OCI-LY1 (cell line): ENCODE data around the gene TRAK1.

Experiments used
- H2AFZ ChIP-seq: fragments of 200-600 bp; sonication (generic), shearing (Covaris generic); 2 replicates; pipeline ENCODE4 v1.6.0; 2014; ENCODE audit warnings: antibody characterized with exemption, mild to moderate bottlenecking, low read length
- H3F3A ChIP-seq: fragments of 200-600 bp; sonication (generic), shearing (Covaris generic); 2 replicates; pipeline ENCODE4 v1.6.0; 2014; ENCODE audit warnings: mild to moderate bottlenecking, antibody characterized with exemption, low read length, moderate library complexity; ENCODE audit not compliant: insufficient read depth
- H3K27ac ChIP-seq: fragments of 200-600 bp; sonication (generic); 2 replicates; pipeline ENCODE4 v1.5.1; 2014; ENCODE audit warnings: low read length, mixed run types, mild to moderate bottlenecking, low read depth; ENCODE audit not compliant: poor library complexity, severe bottlenecking
- H3K27me3 ChIP-seq: fragments of 200-600 bp; sonication (generic); 2 replicates; pipeline ENCODE4 v1.6.0; 2014; ENCODE audit warnings: antibody characterized with exemption, mild to moderate bottlenecking, low read length, moderate library complexity; ENCODE audit not compliant: insufficient read depth
- H3K36me3 ChIP-seq: fragments of 200-600 bp; sonication (generic); 2 replicates; pipeline ENCODE4 v1.6.1; 2014; ENCODE audit warnings: mild to moderate bottlenecking, antibody characterized with exemption, low read length, moderate library complexity, mixed read lengths; ENCODE audit not compliant: insufficient read depth
- H3K4me1 ChIP-seq: fragments of 200-600 bp; sonication (generic); 2 replicates; pipeline ENCODE4 v1.5.1; 2014; ENCODE audit warnings: mild to moderate bottlenecking, low read length, moderate library complexity; ENCODE audit not compliant: insufficient read depth, severe bottlenecking
- H3K4me2 ChIP-seq: fragments of 200-600 bp; sonication (generic), shearing (Covaris generic); 2 replicates; pipeline ENCODE4 v1.6.1; 2014; ENCODE audit warnings: low read length
- H3K4me3 ChIP-seq: fragments of 200-600 bp; sonication (generic); 2 replicates; pipeline ENCODE4 v1.5.1; 2014; ENCODE audit warnings: low read length, low read depth, mild to moderate bottlenecking, mixed read lengths; ENCODE audit not compliant: poor library complexity, severe bottlenecking
- H3K79me2 ChIP-seq: fragments of 200-600 bp; shearing (Covaris generic); 2 replicates; pipeline ENCODE4 v1.6.1; 2016; ENCODE audit warnings: mixed run types, low read length, mixed read lengths; ENCODE audit not compliant: insufficient read depth
- H3K9ac ChIP-seq: fragments of 200-600 bp; sonication (generic), shearing (Covaris generic); 2 replicates; pipeline ENCODE4 v1.6.1; 2014; ENCODE audit warnings: mild to moderate bottlenecking, low read length, mixed read lengths
- H3K9me2 ChIP-seq: fragments of 200-600 bp; sonication (generic), shearing (Covaris generic); 2 replicates; pipeline ENCODE4 v1.6.1; 2014; ENCODE audit warnings: low read depth, mild to moderate bottlenecking, low read length, mixed read lengths
- H3K9me3 ChIP-seq: fragments of 200-600 bp; shearing (Covaris generic); 2 replicates; pipeline ENCODE4 v1.6.1; 2014; ENCODE audit warnings: low read length, mixed read lengths
- H4K20me1 ChIP-seq: fragments of 200-600 bp; sonication (generic), shearing (Covaris generic); 2 replicates; pipeline ENCODE4 v1.6.0; 2016; ENCODE audit warnings: mild to moderate bottlenecking, low read length; ENCODE audit not compliant: insufficient read depth
- EZH2 ChIP-seq: fragments of 200-600 bp; sonication (generic), shearing (Covaris generic); IDR thresholded peaks from 2 replicates; pipeline ENCODE4 v1.8.0; 2017; ENCODE audit warnings: borderline replicate concordance, mixed run types, mild to moderate bottlenecking, antibody characterized with exemption, low read length, moderate library complexity, mixed read lengths
- TF ChIP-seq, protein P1 (sequence below): fragments of 200-600 bp; sonication (generic), shearing (Covaris generic); IDR thresholded peaks from 2 replicates; pipeline ENCODE4 v1.5.1; 2017; ENCODE audit warnings: mild to moderate bottlenecking, antibody characterized with exemption, low read length, moderate library complexity, mixed read lengths

Gene TRAK1

DNA sequence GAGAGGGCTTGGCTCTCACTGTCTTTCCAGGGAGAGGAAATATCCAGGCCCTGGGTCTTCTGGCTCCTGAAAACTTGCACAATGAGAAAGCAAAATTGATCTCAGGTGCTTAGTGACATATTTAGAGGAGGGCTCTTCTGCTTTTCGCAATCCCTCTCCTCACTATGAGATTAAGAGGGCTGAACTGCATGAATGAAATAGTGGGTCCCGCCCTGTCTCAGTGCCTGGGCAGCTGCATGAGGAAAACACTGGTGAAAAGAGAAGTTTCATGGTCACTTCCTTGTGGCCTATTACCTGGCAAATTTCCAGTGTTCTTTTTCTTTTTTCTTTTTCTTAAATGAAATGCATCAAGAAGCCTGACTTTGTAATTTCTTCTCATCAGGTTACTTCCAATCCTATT lies 73.5 kb downstream of the TRAK1 start:
- Histone ChIP-seq H3K4me2 (peak overlapping the region; percentile 6; the same call in 1 of the 2 replicates), H3K9me3 (no peaks in the 10 kb centered on the region), H4K20me1 (no peaks in the 10 kb centered on the region), H3K9me2 (no peaks in the 10 kb centered on the region), H2AFZ (no peak overlapping the region), H3K4me3 (no peak overlapping the region), H3K27me3 (no peaks in the 10 kb centered on the region), H3K79me2 (peaks cover 22% of the 10 kb centered on the region), H3F3A (no peaks in the 10 kb centered on the region), H3K4me1 (peaks cover 73% of the 10 kb centered on the region), H3K9ac (peak overlapping the region; percentile 17; the same call in 1 of the 2 replicates), H3K36me3 (no peaks in the 10 kb centered on the region), H3K27ac (peak overlapping the region; percentile 72)
- TF ChIP-seq, protein P1, sequence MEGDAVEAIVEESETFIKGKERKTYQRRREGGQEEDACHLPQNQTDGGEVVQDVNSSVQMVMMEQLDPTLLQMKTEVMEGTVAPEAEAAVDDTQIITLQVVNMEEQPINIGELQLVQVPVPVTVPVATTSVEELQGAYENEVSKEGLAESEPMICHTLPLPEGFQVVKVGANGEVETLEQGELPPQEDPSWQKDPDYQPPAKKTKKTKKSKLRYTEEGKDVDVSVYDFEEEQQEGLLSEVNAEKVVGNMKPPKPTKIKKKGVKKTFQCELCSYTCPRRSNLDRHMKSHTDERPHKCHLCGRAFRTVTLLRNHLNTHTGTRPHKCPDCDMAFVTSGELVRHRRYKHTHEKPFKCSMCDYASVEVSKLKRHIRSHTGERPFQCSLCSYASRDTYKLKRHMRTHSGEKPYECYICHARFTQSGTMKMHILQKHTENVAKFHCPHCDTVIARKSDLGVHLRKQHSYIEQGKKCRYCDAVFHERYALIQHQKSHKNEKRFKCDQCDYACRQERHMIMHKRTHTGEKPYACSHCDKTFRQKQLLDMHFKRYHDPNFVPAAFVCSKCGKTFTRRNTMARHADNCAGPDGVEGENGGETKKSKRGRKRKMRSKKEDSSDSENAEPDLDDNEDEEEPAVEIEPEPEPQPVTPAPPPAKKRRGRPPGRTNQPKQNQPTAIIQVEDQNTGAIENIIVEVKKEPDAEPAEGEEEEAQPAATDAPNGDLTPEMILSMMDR: no peak
- TF ChIP-seq EZH2: no peak

DNA sequence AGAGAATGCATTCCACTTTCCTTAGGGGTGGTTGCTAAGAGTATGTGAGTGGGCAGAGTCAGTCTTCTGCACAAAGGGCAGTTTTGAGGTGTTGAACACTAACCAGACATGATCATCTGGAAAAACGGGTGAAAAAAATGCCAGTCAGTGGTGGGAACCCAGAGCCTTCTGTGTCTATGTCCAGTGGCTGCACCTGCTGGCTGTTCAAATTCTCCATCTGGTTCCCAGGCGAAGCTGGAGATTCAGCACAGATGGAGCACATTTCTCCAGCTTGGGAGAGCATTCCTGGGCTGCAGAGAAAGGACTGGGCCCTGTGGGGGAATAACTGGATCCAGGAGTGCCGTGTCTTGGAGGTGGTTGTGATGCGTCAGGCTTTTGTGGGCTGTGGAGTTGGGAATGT lies 74.1 kb downstream of the TRAK1 start:
- Histone ChIP-seq H3K79me2 (peaks cover 22% of the 10 kb centered on the region), H3K4me2 (no peak overlapping the region), H3K4me1 (peaks cover 73% of the 10 kb centered on the region), H3K9me2 (no peaks in the 10 kb centered on the region), H3K27ac (no peak overlapping the region), H2AFZ (no peak overlapping the region), H3K27me3 (no peaks in the 10 kb centered on the region), H3K9me3 (no peaks in the 10 kb centered on the region), H4K20me1 (no peaks in the 10 kb centered on the region), H3K36me3 (no peaks in the 10 kb centered on the region), H3F3A (no peaks in the 10 kb centered on the region), H3K4me3 (no peak overlapping the region), H3K9ac (no peak overlapping the region)
- TF ChIP-seq, protein P1: no peak
- no peak for TF ChIP-seq EZH2

DNA sequence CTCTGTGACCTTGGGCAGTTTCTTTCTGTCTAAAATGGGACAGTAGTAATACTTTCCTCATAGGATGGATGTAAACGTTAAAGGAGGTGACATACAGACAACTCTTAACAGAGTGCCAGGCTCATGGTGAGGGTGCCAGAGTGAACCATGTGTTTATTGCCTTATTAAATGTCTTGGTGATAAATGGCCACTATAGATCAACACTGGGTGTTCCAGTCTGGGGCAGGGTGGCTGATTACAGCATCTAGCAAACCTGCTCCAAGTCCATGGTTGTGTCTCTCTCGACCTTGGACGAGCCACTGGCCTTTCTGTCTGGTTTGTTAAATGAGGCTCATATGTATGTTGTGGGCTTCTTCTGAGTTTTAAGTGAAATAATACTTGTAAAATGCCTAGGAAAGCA lies 75.1 kb downstream of the TRAK1 start:
- no peak overlapping the region for H2AFZ ChIP-seq
- no peaks in the 10 kb centered on the region for H3K9me2 ChIP-seq
- H3K36me3 ChIP-seq: no peaks in the 10 kb centered on the region
- no peaks in the 10 kb centered on the region for H3F3A ChIP-seq
- H3K4me2 ChIP-seq: no peak overlapping the region
- no peaks in the 10 kb centered on the region for H3K9me3 ChIP-seq
- no peak overlapping the region for H3K9ac ChIP-seq
- H3K27me3 ChIP-seq: no peaks in the 10 kb centered on the region
- peaks cover 73% of the 10 kb centered on the region for H3K4me1 ChIP-seq
- H3K27ac ChIP-seq: peak overlapping the region; percentile 44
- H4K20me1 ChIP-seq: no peaks in the 10 kb centered on the region
- TF ChIP-seq EZH2: no peak
- TF ChIP-seq, protein P1: no peak
- H3K79me2 ChIP-seq: peaks cover 14% of the 10 kb centered on the region
- H3K4me3 ChIP-seq: no peak overlapping the region
